Activated CD8-positive, alpha-beta memory T cell treated with anti-CD3 and anti-CD28 coated beads, Interleukin-2, amount 50 U/mL, for 48 hours (primary cell): ENCODE results near the gene C1QTNF1.

Source experiments
- DNase-seq: peaks from one replicate; pipeline ENCODE4 v3.0.0-alpha.2; 2020

The C1QTNF1 gene

DNA sequence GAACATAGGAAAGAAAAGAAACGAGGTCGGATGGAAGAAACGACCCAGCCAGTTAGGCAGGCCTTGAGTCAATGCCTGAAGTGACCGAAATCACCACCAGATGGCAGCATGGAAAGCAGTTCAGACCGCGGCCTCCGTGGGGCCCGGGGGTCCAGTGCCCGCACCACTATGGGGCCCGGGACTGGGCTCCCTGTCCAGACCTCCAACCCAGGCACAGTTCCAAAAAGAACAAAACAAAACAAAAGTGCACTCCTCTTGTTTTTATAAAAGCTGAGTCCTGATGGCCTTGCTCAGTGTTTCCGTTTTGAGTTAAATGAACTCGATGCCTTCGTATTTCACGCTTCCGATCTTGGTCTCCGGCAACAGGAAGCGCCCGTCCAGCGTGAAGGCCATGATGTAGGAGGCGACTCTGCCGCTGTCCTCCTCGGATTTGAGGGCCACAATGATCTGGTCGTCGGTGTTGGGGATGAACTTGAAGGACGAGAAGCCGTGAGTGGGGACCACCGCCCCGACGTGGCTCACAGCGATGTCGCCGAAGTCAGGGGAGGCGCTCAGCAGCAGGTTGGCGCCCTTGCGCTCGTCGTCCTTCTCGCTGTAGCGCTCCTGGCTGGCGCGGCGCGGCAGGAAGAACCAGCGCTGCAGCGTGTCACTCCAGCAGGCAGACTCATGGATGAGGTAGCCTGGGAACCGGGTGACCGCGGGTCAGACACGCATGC, 30.6 kb upstream of the C1QTNF1 start:
- peak; percentile 82 for DNase-seq

- peak; percentile 36 for DNase-seq
These were observed 29.8 kb upstream of the C1QTNF1 start for GRCh38 chr17:78993981-78994671.

GRCh38 chr17:78995022-78995760, 28.8 kb upstream of the C1QTNF1 start:
- peak; percentile 39 for DNase-seq

GRCh38 chr17:78995761-78996451, 28.1 kb upstream of the C1QTNF1 start:
- DNase-seq, result peak; percentile 49

DNA sequence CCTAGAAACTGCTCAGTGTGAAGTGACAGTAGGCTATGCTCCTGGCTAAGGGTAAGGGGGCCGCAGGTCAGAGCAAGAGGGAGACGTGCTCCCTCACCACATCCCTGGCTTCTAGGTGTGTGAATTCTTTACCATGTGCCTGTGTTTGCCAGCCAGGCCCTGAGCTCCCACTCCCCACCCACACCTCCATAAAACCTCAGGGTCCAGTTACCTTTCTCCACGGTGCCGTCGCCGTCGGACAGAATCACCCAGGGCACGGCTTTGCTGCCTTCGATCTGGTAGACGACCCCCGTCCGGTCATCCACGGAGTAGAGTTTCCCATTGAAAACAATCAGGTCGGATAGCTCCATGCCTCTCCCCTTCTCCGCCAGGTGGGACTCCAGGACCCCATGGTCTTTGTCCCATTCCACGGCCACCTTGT, 27.2 kb upstream of the C1QTNF1 start:
- DNase-seq, result peak; percentile 42

- DNase-seq, result peak; percentile 40
These were observed 26.7 kb upstream of the C1QTNF1 start for GRCh38 chr17:78997231-78997741.

GRCh38 chr17:78997881-78998280, 26.1 kb upstream of the C1QTNF1 start:
- peak; percentile 36 for DNase-seq

- DNase-seq, result peak; percentile 43
These were observed 25.5 kb upstream of the C1QTNF1 start for GRCh38 chr17:78998311-78999055.

DNA sequence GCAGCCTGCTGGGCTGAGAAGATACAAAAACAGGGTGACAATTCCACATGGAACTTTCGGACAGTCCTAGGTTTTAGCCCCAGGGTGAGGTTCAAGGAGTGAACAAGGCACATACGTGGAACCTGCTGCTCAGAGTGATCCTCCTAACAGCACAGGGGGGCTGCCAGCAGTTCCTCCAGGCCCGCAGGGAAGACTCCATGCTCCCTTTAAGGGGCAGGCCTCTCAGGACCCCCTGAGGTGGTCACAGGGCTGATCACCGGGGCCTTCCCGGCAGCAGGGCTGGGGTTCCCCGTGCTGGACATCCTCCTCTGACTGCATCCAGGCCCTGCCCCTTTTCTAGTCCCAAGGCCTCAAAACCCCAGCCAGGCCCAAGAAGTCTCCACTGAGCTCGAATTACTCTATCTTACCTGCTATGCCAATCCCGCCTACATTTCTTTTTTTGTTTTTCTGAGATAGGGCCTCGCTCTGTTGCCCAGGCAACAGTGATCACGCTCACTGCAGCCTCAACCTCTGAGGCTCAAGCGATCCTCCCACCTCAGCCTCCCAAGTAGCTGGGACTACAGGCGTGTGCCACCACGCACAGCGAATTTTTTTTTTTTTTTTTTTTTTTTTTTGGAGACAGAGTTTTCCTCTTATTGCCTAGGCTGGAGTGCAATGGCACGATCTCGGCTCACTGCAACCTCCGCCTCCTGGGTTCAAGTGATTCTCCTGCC, 24.8 kb upstream of the C1QTNF1 start:
- peak; percentile 30 for DNase-seq

DNA sequence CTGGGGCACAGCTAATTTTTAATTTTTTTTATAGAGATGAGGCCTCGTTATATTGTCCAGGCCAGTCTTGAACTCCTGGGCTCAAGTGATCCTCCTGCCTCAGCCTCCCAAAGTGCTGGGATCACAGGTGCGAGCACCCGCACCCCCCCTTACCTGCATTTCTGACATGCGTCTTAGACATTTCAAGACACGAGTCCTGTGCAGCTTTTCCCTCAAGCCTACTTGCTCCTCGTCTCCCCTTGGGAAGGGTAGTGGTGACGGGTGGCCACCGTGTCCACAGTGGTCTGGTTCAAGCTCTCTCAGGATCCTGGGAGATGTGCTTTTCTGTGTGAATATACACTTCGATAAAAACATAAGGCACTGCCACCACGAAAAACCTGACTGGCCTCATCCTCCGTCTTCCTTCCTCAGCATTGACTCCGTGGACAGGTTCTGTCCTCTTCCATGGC, 24.0 kb upstream of the C1QTNF1 start:
- DNase-seq, result peak; percentile 26

- DNase-seq, result peak; percentile 47
These were observed 23.4 kb upstream of the C1QTNF1 start for GRCh38 chr17:79000396-79001189.

DNA sequence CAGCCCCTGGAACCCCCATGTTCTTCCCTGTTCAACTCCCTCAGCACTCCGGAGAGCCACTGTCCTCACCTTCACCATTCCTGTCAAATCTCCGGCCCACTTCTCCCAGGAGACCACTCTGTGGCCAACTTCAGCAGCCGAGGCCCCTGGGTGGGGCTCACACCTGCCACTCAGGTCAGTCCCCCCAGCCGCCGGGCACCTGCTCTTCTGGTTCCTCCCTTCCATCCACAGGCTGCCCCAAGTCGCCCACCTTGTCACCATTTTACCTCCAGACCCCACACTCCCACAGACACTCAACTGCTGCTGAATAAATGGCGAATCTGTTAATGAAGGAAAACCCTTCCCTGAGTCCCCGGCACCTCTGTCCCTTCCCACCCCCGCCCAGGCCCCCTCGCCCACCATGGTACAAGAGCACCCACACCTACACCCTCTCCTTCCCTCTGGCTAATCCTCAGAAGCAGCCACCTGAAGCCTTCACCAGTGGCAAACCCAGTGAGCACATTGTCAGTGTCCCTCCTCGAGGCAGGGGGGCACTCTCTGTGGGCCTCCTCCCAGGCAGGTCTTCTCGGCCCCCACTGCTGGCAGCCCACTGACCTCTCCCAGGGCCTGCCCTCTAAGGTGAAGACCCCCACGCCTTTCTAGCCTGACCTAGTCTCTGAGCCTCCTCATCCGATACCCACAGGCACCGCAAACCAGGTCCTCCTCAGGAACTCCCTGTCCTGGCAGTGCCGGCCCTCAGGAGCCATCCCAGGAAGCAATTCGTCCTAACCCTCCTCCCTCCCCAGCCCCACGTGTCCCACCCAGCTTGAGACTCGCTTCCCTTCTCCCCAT, 22.6 kb upstream of the C1QTNF1 start:
- peak; percentile 50 for DNase-seq

GRCh38 chr17:79002291-79002690, 21.7 kb upstream of the C1QTNF1 start:
- peak; percentile 36 for DNase-seq

DNA sequence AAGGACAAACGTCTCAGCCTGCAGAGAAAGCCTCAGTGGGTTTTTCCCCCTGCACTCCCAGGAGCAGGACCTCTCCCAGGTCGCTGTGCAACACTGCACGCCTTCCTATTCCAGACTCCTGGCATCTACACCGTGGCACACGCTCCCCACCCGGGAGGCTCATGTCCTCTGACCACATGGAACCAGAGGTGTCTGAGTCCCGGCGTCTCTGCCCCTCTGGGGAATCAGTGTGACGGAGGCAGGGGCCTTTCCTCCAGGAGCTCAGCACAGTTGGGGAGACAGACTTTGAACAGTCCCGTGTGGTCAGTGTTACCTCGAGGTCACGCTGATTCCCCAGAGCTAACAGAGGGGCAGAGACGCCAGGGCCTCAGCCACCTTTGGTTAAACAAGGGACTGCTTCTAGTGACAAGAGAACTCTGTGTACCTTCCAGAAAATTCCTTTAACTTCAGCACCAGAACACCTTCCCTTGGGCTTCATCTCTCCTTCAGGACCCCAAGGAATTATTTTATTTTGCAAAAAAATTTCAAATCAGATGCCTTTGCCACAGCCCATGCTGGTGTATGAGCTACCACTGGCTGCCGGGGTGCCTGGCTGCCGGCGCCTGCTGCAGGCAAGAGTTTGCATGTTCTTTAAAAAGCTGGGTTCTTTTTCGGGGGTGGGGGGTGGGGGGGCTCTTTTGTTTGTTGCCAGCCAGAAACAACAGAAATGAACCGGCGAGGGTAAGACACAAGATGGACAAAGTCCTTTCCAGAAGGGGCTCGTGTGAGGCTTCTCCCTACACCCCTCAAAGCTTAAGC, 21.0 kb upstream of the C1QTNF1 start:
- DNase-seq, result peak; percentile 47

DNA sequence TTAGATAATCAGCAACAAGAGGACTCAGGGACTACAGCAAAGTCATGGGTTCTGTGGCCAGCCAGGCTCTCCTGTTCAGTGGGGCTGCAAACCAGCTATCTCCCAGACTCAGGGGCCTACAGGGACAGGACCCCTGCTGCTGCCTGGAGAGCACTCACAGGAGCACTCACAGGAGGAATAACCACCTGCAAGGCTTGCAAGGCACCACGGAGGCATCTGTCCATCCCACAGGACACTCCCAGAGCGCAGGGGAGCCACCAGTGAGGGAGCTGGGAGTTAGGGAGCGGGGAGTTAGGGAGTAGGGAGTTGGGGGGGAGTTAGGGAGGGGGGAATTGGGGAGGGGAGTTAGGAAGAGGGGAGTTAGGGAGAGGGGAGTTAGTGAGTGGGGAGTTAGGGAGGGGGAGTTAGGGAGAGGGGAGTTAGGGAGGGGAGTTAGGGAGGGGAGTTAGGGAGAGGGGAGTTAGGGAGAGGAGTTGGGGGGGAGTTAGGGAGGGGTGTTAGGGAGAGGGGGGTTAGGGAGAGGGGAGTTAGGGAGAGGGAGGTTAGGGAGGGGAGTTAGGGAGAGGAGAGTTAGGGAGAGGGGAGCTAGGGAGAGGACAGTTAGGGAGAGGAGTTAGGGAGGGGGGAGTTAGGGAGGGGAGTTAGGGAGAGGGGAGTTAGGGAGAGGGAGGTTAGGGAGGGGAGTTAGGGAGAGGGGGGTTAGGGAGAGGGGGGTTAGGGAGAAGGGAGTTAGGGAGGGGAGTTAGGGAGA, 20.1 kb upstream of the C1QTNF1 start:
- peak; percentile 40 for DNase-seq

- peak; percentile 50 for DNase-seq
These were observed 18.7 kb upstream of the C1QTNF1 start for GRCh38 chr17:79005063-79005861.

- peak; percentile 44 for DNase-seq
These were observed 17.9 kb upstream of the C1QTNF1 start for GRCh38 chr17:79006046-79006445.
